ENCODE results near the gene TPGS2.
"Not testable (repeated sequence)": the region's sequence is repeated elsewhere in the genome, so short reads cannot be mapped to it uniquely, and the experiment has no call there.

The TPGS2 gene

DNA sequence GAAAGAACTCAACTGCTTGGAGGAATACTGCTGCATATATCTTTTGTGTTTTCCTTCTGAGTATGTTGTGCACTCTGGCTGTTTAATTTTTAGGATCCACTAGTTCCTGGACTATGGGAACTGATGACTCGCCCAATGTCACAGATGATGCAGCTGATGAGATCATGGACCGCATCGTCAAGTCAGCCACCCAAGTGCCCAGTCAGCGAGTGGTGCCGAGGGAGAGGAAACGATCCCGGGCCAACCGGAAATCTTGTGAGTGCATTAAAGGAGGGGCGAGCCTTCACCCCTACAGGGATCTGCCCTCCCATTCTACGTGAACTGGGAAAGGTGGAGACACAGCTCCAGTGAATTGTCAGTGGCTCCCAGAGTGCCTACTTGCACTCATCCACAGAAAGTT, 59.6 kb downstream of the TPGS2 start:
- TF ChIP-seq FOXP2 (optimal IDR thresholded peaks at IDR 0.05; ENCODE audit: control extremely low read depth, extremely low read length, insufficient read depth), result no peak
- TF ChIP-seq POLR2AphosphoS5 (IDR thresholded peaks at IDR 0.05; ENCODE audit: borderline replicate concordance, low read depth, low read length), result no peak
- TF ChIP-seq EZH2 (IDR thresholded peaks at IDR 0.05), result no peak
- Histone ChIP-seq H3K27ac (no peak overlapping the region), H3K9ac (ENCODE audit: insufficient read length) (no peak overlapping the region), H3K9me3 (ENCODE audit: low read depth, low read length) (no peaks in the 10 kb centered on the region), H3K36me3 (ENCODE audit: insufficient read depth, low read length) (no peaks in the 10 kb centered on the region), H3K4me3 (no peak overlapping the region)
- DNase-seq (ENCODE audit: low read depth, low spot score), result no peak

GRCh38 chr18:36766836-36767235, 62.0 kb downstream of the TPGS2 start:
- H3K9ac ChIP-seq (ENCODE audit: insufficient read length), result no peak overlapping the region
- H3K4me3 ChIP-seq, result no peak overlapping the region
- TF ChIP-seq FOXP2 (optimal IDR thresholded peaks at IDR 0.05; ENCODE audit: control extremely low read depth, extremely low read length, insufficient read depth), result no peak
- no peak for TF ChIP-seq EZH2 (IDR thresholded peaks at IDR 0.05)
- TF ChIP-seq POLR2AphosphoS5 (IDR thresholded peaks at IDR 0.05; ENCODE audit: borderline replicate concordance, low read depth, low read length), result no peak
- no peaks in the 10 kb centered on the region for H3K9me3 ChIP-seq (ENCODE audit: low read depth, low read length)
- H3K36me3 ChIP-seq (ENCODE audit: insufficient read depth, low read length), result no peaks in the 10 kb centered on the region
- no peak overlapping the region for H3K27ac ChIP-seq
- DNase-seq (ENCODE audit: low read depth, low spot score), result no peak

DNA sequence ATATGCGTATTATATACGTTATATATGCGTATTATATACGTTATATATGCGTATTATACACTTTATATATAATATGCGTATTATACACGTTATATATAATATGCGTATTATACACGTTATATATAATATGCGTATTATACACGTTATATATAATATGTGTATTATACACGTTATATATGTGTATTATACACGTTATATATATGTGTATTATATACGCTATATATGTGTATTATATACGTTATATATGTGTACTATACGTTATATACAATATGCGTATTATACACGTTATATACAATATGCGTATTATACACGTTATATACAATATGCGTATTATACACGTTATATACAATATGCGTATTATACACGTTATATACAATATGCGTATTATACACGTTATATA, 65.8 kb downstream of the TPGS2 start:
- not testable (repeated sequence) for H3K36me3 ChIP-seq (ENCODE audit: insufficient read depth, low read length); H3K9ac ChIP-seq (ENCODE audit: insufficient read length); DNase-seq (ENCODE audit: low read depth, low spot score); H3K4me3 ChIP-seq; H3K27ac ChIP-seq; H3K9me3 ChIP-seq (ENCODE audit: low read depth, low read length)

- TF ChIP-seq POLR2AphosphoS5 (IDR thresholded peaks at IDR 0.05; ENCODE audit: borderline replicate concordance, low read depth, low read length) (no peak), EZH2 (IDR thresholded peaks at IDR 0.05) (no peak), FOXP2 (optimal IDR thresholded peaks at IDR 0.05; ENCODE audit: control extremely low read depth, extremely low read length, insufficient read depth) (no peak)
- no peak overlapping the region for H3K27ac ChIP-seq
- H3K9me3 ChIP-seq (ENCODE audit: low read depth, low read length), result no peaks in the 10 kb centered on the region
- no peak overlapping the region for H3K4me3 ChIP-seq
- no peaks in the 10 kb centered on the region for H3K36me3 ChIP-seq (ENCODE audit: insufficient read depth, low read length)
- no peak for DNase-seq (ENCODE audit: low read depth, low spot score)
- H3K9ac ChIP-seq (ENCODE audit: insufficient read length), result no peak overlapping the region
Measured at GRCh38 chr18:36762074-36762473, 66.7 kb downstream of the TPGS2 start.

DNA sequence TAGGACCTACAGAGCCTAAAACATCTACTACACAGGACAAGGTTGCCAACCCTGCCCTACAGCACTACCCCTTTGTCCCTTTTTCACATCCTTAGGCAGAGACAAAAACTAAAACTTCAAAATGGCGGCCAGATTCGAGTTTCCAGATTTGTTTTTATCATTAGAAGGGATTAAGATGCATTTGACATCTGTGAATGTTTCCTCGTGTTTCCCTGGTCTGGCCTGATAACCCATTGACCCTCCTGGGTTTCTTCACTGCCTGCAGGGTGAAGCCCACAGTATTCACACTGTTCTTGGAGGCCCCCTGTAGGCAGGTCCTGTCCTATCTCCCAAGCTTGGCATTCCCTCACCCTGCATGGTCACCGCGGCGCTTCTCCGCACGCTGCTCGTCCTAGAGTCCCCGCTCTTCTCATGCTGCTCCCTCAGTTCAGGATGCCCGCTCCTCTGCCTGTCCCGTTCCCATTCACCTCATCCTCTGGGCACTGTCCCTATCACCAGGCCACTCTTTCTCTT, 67.6 kb downstream of the TPGS2 start:
- Histone ChIP-seq H3K9ac (ENCODE audit: insufficient read length) (no peak overlapping the region), H3K4me3 (no peak overlapping the region), H3K27ac (no peak overlapping the region), H3K9me3 (ENCODE audit: low read depth, low read length) (no peaks in the 10 kb centered on the region), H3K36me3 (ENCODE audit: insufficient read depth, low read length) (no peaks in the 10 kb centered on the region)
- TF ChIP-seq POLR2AphosphoS5 (IDR thresholded peaks at IDR 0.05; ENCODE audit: borderline replicate concordance, low read depth, low read length), result no peak
- TF ChIP-seq FOXP2 (optimal IDR thresholded peaks at IDR 0.05; ENCODE audit: control extremely low read depth, extremely low read length, insufficient read depth), result no peak
- no peak for DNase-seq (ENCODE audit: low read depth, low spot score)

DNA sequence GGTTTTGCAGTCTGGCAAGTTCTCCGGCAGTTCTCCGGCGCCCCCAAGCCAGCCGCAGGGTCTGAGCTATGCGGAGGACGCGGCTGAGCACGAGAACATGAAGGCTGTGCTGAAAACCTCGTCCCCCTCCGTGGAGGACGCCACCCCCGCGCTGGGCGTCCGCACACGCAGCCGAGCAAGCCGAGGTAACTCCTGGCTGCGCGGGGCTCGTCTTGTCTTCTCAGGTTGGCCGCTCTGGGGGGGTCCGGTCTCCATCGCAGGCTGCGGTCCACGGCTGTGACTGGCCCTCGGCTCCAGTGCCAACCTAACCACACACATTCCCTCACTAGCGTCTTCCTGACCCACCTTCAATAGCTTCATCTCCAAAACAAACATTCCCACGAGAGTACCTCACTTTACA, 68.2 kb downstream of the TPGS2 start:
- H3K36me3 ChIP-seq (ENCODE audit: insufficient read depth, low read length), result no peaks in the 10 kb centered on the region
- H3K27ac ChIP-seq, result no peak overlapping the region
- H3K9ac ChIP-seq (ENCODE audit: insufficient read length), result no peak overlapping the region
- no peak for TF ChIP-seq POLR2AphosphoS5 (IDR thresholded peaks at IDR 0.05; ENCODE audit: borderline replicate concordance, low read depth, low read length)
- no peak for TF ChIP-seq FOXP2 (optimal IDR thresholded peaks at IDR 0.05; ENCODE audit: control extremely low read depth, extremely low read length, insufficient read depth)
- no peak for TF ChIP-seq EZH2 (IDR thresholded peaks at IDR 0.05)
- H3K4me3 ChIP-seq, result no peak overlapping the region
- no peak for DNase-seq (ENCODE audit: low read depth, low spot score)
- H3K9me3 ChIP-seq (ENCODE audit: low read depth, low read length), result no peaks in the 10 kb centered on the region

DNA sequence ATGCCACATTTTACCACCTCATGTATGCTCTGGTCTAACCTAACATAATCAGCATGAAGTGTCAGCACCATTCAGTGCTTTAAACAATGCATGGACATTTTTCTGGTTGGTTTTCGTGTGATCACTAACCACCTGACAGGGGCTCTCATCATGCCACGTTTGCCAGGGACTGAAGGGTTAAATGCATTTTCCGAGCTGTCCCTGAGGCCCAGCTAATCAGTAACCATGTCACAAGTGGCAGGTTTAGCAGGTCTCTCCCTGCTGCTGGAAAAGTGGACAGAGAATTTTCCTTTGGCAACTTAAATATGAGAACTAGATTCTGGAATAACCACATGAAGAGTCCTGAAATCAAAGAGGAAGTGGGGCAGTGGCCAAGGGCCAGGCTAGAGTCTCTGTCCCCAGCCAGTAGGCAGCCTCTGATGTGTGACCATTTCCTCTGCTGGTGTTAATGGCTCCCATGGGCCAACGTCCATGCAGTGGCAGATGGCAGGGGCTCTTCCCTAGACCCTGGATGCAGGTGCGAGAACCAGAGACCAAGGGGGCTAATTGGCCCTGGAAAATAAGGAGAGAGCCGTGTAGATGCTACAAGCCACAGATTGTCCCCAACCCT, 69.5 kb downstream of the TPGS2 start:
- DNase-seq (ENCODE audit: low read depth, low spot score), result no peak
- no peak overlapping the region for H3K27ac ChIP-seq
- H3K9me3 ChIP-seq (ENCODE audit: low read depth, low read length), result no peaks in the 10 kb centered on the region
- H3K9ac ChIP-seq (ENCODE audit: insufficient read length), result no peak overlapping the region
- TF ChIP-seq EZH2 (IDR thresholded peaks at IDR 0.05), result no peak
- no peak for TF ChIP-seq FOXP2 (optimal IDR thresholded peaks at IDR 0.05; ENCODE audit: control extremely low read depth, extremely low read length, insufficient read depth)
- H3K4me3 ChIP-seq, result no peak overlapping the region
- H3K36me3 ChIP-seq (ENCODE audit: insufficient read depth, low read length), result no peaks in the 10 kb centered on the region

DNA sequence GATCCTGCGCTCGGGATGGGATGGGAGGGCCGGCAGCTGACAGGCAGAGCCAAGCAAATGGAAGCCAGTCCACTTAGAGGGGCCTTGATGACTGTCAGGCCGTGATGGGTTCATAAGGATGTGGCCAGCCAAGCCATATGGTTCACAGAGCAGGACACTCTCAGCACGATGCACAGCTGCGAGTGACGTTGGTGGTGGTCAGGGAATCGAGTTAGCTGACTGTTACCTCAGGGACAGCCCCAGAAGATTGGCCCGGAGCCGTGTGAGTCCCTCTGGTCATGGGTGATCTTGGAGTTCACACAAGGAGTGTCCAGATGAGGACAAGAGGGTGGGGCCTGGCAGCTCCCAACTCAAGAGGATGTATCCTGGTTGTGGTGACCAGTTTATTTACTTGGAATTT, 70.2 kb downstream of the TPGS2 start:
- no peaks in the 10 kb centered on the region for H3K9me3 ChIP-seq (ENCODE audit: low read depth, low read length)
- H3K27ac ChIP-seq, result no peak overlapping the region
- no peak for DNase-seq (ENCODE audit: low read depth, low spot score)
- no peaks in the 10 kb centered on the region for H3K36me3 ChIP-seq (ENCODE audit: insufficient read depth, low read length)
- no peak overlapping the region for H3K4me3 ChIP-seq
- TF ChIP-seq POLR2AphosphoS5 (IDR thresholded peaks at IDR 0.05; ENCODE audit: borderline replicate concordance, low read depth, low read length) (no peak), EZH2 (IDR thresholded peaks at IDR 0.05) (no peak), FOXP2 (optimal IDR thresholded peaks at IDR 0.05; ENCODE audit: control extremely low read depth, extremely low read length, insufficient read depth) (no peak)
- no peak overlapping the region for H3K9ac ChIP-seq (ENCODE audit: insufficient read length)

- H3K36me3 ChIP-seq (ENCODE audit: insufficient read depth, low read length), result no peaks in the 10 kb centered on the region
- H3K4me3 ChIP-seq, result no peak overlapping the region
- H3K9me3 ChIP-seq (ENCODE audit: low read depth, low read length), result no peaks in the 10 kb centered on the region
- H3K27ac ChIP-seq, result no peak overlapping the region
- DNase-seq (ENCODE audit: low read depth, low spot score), result no peak
- TF ChIP-seq EZH2 (IDR thresholded peaks at IDR 0.05), result no peak
- no peak for TF ChIP-seq FOXP2 (optimal IDR thresholded peaks at IDR 0.05; ENCODE audit: control extremely low read depth, extremely low read length, insufficient read depth)
- no peak for TF ChIP-seq POLR2AphosphoS5 (IDR thresholded peaks at IDR 0.05; ENCODE audit: borderline replicate concordance, low read depth, low read length)
- H3K9ac ChIP-seq (ENCODE audit: insufficient read length), result no peak overlapping the region
Measured at GRCh38 chr18:36757991-36758390, 70.8 kb downstream of the TPGS2 start.

All from SK-N-MC (cell line).